Esophagus mucosa (tissue), 1 donor: ENCODE results near the gene ERGIC1. TPM values are rescaled to one million over a fixed set of nuclear protein-coding genes. Genes with fewer than 3 reads are reported as not detected.

ENCODE experiments used
- ATAC-seq: fragments of 200-7000 bp; cut with Tn5 transposase; one replicate; pipeline ENCODE4 v1.9.1; 2020
- total RNA-seq: library from RNA; stranded (reverse); gene quantifications from one replicate; pipeline ENCODE4 v1.2.4, GENCODE V29; 2023
- donor health status: DM: yes; HTN: yes; CAD: no.

The ERGIC1 gene
- total RNA-seq, 1 donor from 2014 or later: 58.3 TPM

DNA sequence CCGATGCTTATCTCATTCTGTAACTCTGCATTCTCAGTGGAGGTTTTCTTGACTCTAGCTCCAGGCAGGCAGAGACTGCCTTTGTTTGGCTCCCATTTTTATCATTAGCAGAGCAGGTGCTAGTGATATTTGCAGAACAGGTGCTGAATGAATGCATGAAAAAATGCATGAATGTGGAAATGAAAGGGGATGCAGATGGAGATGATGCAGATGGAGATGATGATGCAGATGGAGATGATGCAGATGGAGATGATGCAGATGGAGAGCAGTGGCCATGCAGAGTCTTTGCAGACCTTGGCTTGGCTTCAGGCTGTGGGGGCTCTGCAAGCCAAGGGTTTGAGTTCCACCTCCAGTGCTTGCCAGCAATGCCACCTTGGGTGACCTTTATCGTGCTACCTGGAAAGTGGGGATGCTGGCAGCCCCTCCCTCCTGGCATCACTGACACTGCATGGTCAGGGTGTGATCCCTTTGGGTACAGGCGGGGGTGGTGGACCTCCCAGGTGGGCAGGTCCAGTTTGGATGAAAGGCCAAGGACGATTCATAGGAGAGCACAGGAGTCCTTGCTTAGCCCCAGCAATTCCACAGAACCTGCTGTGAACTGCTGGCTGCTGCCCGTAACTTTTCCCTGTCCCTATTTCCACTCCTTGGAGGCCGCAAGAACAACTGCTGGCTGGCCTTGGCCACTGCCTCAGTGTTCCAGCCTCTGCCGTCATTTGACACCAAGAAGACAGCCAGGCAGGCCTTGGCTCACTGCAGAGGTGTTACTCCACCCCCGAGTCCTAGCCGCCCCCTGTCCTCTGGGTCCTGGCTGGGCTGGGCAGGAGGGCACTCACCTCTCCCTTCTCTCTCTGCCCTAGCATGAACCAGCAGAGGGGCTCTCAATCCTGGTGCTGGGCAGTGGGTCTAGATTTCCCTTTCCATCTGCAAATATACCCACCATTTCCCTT is 33.0 kb downstream of the ERGIC1 start:
- ATAC-seq: no peak

- no peak for ATAC-seq
These were observed 33.8 kb downstream of the ERGIC1 start for GRCh38 chr5:172867761-172868435.

DNA sequence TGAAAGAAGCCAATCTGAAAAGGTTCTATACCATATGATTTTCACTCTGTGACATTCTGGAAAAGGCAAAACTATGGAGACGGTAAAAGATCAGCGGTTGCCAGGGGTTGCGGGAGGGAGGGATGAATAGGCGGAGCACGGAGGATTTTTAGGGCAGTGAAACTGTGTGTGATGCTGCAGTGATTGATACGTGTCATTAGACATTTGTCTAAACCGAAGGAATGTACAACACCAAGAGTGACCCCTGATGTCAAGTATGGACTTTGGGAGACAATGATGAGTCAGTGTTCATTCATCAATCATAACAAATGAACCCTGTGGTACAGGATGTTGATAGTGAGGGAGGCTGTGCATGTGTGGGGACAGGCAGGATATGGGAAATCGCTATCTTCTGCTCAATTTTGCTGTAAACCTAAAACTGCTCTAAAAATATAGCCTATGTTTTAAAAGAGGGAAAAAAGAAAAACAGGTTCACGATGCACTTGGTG is 34.4 kb downstream of the ERGIC1 start:
- ATAC-seq: no peak

DNA sequence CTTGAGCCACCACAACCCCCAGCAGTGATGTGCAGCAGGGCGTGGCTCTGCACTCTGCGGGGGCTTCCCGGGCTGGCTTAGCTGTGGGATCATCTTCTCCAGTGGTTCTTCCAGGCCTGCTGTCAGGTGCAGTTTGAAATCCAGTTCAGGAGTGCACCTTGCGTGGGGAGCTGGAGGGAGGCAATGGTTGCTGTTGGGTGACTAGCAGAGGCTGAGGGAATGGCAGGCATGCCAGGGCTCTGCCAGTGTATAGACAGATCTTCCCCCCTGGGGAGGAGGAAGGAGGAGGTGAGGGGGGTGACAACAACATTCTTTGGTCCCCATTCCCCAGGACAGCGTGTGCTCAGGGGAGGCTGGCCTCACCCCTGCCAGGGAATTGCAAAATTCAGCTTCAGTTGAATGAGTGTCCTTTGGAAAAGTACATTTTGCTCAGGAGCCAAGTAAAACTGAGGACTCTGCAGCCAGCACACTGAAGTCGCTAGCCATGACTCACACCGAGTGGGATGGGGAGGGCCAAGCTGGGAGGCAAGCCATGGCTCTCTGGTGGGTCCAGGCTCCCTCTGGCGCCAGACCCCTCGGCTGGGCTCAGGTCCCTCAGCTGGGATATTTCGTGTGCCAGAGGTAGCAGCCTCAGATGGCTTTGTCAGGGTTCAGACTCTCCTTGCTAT is 35.0 kb downstream of the ERGIC1 start:
- peak; percentile 69 for ATAC-seq

- ATAC-seq: no peak
These were observed 35.6 kb downstream of the ERGIC1 start for GRCh38 chr5:172869691-172870090.

DNA sequence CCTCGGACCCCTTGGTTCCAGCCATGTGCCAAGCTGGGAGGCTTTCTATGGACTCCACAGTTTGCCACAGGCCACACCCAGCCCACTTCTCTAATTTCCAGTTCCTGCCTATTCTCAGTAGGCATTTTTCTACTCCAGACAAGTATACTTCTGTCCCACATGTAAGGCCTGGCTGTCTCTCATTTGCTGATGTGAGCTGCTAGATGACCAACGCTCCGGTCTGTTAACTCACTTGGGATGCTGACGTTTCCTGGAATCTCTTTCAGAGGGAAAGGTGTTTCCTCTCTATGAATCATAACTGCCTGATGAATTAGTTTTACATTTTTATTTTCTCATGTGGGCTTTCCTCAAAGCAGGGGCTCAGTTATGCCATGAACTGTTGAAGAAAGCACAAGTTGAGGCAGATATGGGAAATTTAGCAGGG is 36.3 kb downstream of the ERGIC1 start:
- peak; percentile 70 for ATAC-seq

DNA sequence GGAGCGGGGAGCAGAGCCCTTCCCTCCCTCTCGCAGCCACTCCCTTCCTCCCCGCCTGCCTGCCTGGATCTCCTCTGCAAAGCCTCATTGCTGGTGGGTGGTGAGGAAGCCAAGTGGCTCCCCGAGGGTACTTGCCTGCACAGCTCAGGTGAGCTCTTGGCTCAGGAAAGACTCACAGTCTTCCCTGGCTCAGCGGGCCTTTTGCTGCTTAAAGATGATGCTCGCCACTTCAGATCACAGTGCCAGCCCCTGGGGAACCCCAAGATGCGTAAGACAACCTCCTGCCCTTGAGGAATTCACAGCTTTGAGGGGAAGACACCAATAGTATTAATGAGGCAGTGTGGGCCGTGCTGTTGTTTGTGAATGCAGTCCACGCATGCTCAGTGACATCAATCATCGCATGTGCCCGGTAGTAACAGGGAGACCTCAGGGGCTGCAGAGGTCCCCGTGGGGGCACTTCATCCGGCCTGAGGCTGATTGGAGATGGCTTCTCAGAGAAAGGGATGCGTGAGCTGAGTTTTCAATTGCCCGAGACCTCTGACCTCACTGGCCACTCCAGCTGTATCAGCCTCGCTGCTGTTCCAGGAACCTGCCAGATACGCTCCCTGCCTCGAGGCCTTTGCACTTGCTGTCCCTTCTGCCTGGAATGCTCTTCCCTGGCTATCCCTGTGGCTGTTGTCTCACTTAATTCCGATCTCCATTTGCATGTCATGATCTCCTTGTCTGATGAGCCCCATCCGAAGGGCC is 36.8 kb downstream of the ERGIC1 start:
- peak; percentile 41 for ATAC-seq

DNA sequence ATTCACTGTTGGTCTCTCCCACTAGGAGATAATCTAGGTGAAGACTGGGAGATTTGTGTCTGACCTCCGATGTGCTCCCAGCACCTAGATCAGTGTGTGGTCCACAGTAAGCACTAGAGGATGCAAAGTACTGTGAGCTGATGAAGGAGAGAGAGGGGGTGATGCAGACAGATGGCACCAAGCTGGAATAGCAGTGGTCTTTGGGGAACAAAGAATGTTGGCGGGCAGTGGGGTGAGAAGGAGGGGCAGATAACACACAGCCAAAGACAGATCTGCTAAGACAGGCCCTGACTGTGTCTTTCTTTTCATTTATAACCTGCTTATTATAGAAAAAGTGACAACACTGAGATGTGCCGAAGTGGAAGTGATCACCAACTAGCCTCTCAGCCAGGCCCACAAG is 37.5 kb downstream of the ERGIC1 start:
- no peak for ATAC-seq

GRCh38 chr5:172871982-172872381 is 37.9 kb downstream of the ERGIC1 start:
- no peak for ATAC-seq

GRCh38 chr5:172872997-172873491 is 39.0 kb downstream of the ERGIC1 start:
- ATAC-seq: no peak

GRCh38 chr5:172873513-172873912 is 39.5 kb downstream of the ERGIC1 start:
- ATAC-seq: no peak

DNA sequence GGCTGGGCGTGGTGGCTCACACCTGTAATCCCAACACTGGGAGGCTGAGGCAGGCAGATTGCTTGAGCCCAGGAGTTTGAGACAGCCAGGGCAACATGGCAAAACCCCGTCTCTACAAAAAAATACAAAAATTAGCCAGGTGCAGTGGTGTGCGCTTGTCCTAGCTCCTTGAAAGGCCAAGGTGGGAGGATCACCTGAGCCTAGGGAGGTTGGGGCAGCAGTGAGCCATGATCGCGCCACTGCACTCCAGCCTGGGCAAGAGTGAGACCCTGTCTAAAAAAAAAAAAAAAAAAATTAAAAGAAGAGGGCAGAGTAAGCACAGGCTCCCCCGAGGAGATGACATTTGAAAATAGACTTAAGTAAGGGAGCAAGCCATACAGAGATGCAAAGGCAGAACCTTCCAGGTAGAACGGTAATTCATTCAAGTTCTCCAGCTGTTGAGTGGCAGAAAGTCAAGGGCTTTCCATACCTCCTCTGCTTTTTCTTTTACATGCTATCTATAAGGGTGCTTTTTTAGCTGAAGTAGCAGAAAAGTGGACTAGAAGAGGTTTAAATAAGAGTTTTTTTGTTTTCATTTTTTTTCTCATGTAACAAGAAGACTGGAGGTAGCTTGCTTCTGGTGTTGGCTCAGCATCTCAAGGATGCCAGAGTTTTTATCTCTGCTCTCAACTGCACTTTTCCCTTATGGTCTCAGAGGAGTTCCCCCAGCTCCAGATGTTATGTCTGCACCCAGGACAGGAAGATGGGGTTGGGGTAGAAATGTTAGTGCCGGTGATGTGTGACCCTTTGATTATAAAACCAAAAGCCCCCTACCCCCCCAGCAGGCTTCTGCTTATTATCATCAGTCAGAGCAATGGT is 40.8 kb downstream of the ERGIC1 start:
- no peak for ATAC-seq

- no peak for ATAC-seq
These were observed 41.6 kb downstream of the ERGIC1 start for GRCh38 chr5:172875505-172876279.

DNA sequence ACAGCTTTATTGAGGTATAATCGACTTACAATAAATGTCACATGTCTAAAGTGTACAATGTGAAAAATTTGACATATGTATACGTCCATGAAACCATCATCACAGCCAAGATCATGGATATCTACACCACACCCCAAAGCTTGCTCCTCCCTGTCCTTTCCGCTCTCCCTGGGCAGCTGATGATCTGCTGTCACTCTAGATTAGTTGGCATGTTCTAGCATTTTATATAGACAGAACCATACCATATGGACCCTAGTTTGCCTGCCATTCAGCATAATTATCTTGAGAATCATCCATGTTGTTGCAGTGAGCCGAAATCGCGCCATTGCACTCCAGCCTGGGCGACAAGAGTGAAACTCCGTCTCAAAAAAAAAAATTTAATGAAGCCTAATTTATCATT is 42.5 kb downstream of the ERGIC1 start:
- ATAC-seq: no peak

DNA sequence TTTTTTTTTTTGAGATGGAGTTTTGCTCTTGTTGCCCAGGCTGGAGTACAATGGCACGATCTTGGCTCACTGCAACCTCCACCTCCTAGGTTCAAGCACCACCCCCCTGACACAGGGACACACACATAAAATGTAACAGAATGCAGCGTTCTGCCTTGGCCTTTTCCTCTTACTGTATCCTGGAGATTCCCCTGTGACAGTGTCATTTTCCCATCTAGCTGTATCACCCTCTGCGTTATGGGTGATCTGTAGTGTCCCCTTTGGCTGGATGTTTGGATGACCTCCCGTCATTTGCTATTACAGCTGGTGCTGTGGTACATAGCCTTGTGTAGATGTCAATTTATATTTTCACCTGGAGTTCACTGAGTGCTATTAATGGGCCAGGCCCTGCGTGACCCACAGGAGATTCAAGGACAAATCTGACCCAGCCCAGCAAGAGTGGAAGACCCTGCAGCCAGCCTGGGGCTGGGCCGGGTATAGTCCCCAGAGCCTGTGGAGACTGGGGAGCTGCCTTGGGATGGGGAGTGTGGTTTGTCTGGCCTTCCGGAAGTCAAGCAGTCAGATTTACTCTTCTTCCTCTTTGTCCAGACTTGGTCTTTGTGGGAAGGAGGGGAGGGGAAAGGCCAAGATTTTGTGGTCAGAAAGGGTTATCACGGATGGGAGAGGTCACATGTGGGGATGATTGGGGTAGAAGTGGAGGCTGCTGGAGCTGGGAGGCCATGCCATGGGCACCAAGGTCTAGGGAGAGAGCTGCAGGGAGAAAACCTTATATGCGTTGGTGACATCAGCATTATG is 43.6 kb downstream of the ERGIC1 start:
- no peak for ATAC-seq

DNA sequence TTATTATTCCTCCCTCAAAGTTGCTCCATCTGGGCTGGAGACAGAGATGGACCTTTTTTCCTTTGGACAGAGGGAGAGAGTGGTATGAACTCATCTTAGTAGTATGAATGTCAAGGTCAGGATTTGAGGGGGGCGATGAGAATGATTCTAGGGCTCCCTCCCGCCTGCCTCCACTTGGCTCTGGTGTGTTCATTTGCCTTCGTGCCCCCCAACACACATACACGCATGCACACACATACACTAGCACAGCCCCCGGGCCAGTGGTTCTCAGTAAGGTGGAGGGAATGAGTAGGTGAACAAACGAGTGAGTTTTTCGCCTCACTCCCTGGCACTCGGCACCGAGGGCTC is 44.5 kb downstream of the ERGIC1 start:
- ATAC-seq: no peak

DNA sequence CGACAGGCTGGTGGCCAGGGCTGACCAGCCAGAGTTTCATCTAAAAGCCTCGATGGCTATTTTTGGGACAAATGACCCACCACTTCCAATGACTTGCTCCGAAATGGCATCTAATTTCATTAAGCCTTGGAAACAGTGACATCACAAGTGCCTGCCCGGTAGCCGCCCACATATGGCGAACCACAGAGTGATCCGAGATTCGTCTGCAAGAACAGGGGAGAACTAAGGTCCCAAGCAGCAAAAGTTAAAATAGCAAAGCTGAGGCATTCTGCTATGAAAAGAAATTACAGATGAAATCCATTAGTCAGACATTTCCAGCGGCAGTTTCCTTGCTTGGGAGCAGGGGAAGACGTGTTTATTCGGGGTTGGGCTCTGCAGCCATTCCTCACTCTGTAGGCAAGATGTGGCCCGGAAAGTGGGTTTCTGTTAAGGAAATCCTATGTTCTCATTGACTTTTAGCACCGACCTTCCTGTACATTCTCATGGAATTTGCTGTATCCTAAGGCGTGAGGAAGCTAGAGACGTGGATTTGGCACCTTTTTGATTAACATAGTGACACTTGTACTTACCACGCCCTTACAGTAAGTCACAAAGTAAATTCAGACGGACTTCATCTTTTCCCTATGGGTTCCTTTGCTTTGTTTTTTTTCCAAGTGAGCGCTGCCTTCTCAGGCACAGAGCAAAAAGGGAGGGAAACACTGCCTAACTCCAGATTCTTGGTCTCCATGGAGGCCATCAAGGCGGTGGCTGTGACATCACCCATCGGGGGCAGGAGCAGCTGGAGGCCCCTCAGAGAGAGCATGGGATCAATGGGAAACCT is 45.1 kb downstream of the ERGIC1 start:
- no peak for ATAC-seq

DNA sequence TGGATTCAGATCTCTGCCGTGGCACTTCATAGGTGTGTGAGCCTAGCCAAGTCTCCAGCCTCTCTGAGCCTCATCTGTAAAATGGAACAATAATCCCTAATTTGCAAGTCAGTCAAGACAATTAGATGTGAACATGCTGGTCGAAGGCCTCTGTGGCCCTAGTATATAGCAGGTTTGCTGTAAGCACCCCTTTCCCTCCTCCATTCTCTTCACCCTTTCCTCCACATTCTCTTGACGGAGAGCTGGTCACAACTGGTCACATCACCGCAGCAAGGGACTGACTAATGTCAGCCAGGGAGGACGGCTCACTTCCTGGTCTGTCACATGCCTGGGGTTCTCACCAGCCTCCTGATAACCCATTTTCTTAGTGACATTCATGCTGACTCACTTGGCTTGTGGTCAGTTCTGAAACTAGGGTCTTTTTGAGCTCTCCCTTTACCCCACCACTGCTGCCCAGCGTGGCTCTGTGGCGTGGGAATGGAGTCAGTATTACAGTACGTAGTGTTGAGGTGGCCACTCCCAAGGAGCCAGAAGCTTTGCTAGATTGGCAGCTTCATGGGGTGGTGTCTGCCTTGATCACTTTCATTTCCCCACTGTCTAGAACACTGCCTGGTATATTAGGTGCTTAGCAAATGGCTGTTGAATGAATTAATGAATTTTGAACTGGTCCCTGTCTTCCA is 47.8 kb downstream of the ERGIC1 start:
- peak; percentile 69 for ATAC-seq
